Thyroid gland (tissue), 4 donors: ENCODE measurements around the gene ME3. TPM values are rescaled to one million over a fixed set of nuclear protein-coding genes. Genes with fewer than 3 reads are reported as not detected.

Source experiments
- DNase-seq, 2 donors: peaks; one replicate each; pipeline ENCODE4 v3.0.0-alpha.2; 2019
- H3K27ac ChIP-seq, 3 donors: fragments of 200-600 bp; sonication (generic); 1 replicate in 2 of 3; 2 replicates in 1 of 3; pipeline ENCODE4 v1.5.1; 2016 to 2019; ENCODE audit warnings: mild to moderate bottlenecking in 1 of 3, moderate library complexity in 1 of 3
- H3K27me3 ChIP-seq: fragments of 200-600 bp; sonication (generic); one replicate; pipeline ENCODE4 v1.5.1; 2019
- H3K36me3 ChIP-seq, 2 donors: fragments of 200-600 bp; sonication (generic); one replicate each; pipeline ENCODE4 v1.5.1; 2016 to 2019
- H3K4me1 ChIP-seq, 2 donors: fragments of 200-600 bp; sonication (generic); one replicate each; pipeline ENCODE4 v1.5.1; 2017 to 2019
- H3K4me3 ChIP-seq, 3 donors: fragments of 200-600 bp; sonication (generic); replicated peaks in 1 of 3; 1 replicate in 2 of 3; 2 replicates in 1 of 3; pipeline ENCODE4 v1.5.1; 2016; ENCODE audit warnings: mild to moderate bottlenecking in 1 of 3
- H3K9me3 ChIP-seq: fragments of 200-600 bp; sonication (generic); one replicate; pipeline ENCODE4 v1.5.1; 2017
- POLR2A ChIP-seq, 2 donors: fragments of 450-650 bp; IDR thresholded peaks; one replicate each; pipeline ENCODE4 v1.6.1; 2017; ENCODE audit warnings: antibody characterized with exemption in 2 of 2, mild to moderate bottlenecking in 2 of 2, moderate library complexity in 1 of 2
- WGBS, 2 donors: methylation state at CpG; one replicate each; pipeline ENCODE4 v1.1.5; 2017; 5-methylcytosine and 5-hydroxymethylcytosine counted together
- intact Hi-C: fragments of 100-400 bp; cut with DNase I; formaldehyde crosslinking; loops from one replicate; pipeline ENCODE4 v1.15.1; 2023
- total RNA-seq, 4 donors: library from RNA; depleted of rRNA; stranded (reverse); fragments of >200 nt; gene quantifications; one replicate each; pipeline ENCODE4 v1.2.3, GENCODE V29; 2016
- TF ChIP-seq, protein P1 (sequence below), 6 experiments: fragments of 200-600 bp in 3 of 6; fragments of 450-650 bp in 3 of 6; sonication (generic) in 3 of 6; IDR thresholded peaks; one replicate each; pipeline ENCODE4 v1.5.1; 2016 to 2019; ENCODE audit warnings: antibody characterized with exemption in 6 of 6, mild to moderate bottlenecking in 2 of 6, inconsistent platforms in 1 of 6, moderate library complexity in 1 of 6

Gene ME3
- total RNA-seq, 4 donors from 2014 or later = 29.1 to 53.5 (median 37.1) TPM

- H3K36me3 ChIP-seq = no peaks in the 10 kb centered on the region
- H3K27ac ChIP-seq = no peak overlapping the region
- H3K9me3 ChIP-seq = no peaks in the 10 kb centered on the region
- no peak for DNase-seq
- no peaks in the 10 kb centered on the region for H3K27me3 ChIP-seq
- TF ChIP-seq POLR2A (IDR thresholded peaks at IDR 0.05) = no peak
- TF ChIP-seq, protein P1, sequence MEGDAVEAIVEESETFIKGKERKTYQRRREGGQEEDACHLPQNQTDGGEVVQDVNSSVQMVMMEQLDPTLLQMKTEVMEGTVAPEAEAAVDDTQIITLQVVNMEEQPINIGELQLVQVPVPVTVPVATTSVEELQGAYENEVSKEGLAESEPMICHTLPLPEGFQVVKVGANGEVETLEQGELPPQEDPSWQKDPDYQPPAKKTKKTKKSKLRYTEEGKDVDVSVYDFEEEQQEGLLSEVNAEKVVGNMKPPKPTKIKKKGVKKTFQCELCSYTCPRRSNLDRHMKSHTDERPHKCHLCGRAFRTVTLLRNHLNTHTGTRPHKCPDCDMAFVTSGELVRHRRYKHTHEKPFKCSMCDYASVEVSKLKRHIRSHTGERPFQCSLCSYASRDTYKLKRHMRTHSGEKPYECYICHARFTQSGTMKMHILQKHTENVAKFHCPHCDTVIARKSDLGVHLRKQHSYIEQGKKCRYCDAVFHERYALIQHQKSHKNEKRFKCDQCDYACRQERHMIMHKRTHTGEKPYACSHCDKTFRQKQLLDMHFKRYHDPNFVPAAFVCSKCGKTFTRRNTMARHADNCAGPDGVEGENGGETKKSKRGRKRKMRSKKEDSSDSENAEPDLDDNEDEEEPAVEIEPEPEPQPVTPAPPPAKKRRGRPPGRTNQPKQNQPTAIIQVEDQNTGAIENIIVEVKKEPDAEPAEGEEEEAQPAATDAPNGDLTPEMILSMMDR (IDR thresholded peaks at IDR 0.05) = no peak
- 91% methylated on average over 2 of the region's 2 CpGs for WGBS, 2 donors
- H3K4me3 ChIP-seq = no peak overlapping the region
- H3K4me1 ChIP-seq = peaks cover 0 to under 1% of the 10 kb centered on the region in 2 donors
- intact Hi-C loops = no loop called here
Measured at GRCh38 chr11:86510097-86510496, 162.3 kb downstream of the ME3 start.

DNA sequence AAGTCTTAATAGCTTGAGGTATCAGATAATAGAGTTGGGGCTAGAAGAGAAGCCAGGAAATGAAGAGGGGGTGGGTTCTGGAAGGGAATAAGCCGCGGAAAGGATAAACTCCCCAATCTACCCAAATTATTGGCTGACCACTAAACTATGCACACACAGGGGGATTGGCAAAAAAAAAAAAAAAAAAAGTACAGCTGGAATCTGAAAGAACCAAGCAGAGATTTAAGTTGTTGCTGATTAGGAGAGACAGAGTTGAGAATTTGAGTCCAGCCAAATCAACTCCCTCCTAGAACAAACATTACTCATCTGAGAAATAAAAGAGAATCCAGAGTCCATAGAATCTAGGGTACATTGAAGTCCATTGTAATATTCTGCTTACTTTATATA lies 162.8 kb downstream of the ME3 start:
- TF ChIP-seq, protein P1 (IDR thresholded peaks at IDR 0.05) = no peak
- no peak for TF ChIP-seq POLR2A (IDR thresholded peaks at IDR 0.05)
- WGBS, 2 donors = 0 to 29% methylated on average over 2 of the region's 2 CpGs
- no peaks in the 10 kb centered on the region for H3K4me1 ChIP-seq

GRCh38 chr11:86508604-86509587 lies 163.5 kb downstream of the ME3 start:
- no peaks in the 10 kb centered on the region for H3K4me1 ChIP-seq
- H3K27ac ChIP-seq = no peak overlapping the region
- DNase-seq = no peak
- H3K36me3 ChIP-seq = no peaks in the 10 kb centered on the region
- H3K4me3 ChIP-seq = no peak overlapping the region
- no peaks in the 10 kb centered on the region for H3K27me3 ChIP-seq
- WGBS, 2 donors = 63 to 74% methylated on average over 5 to 6 of the region's 6 CpGs
- intact Hi-C loops = no loop called here
- TF ChIP-seq, protein P1 (IDR thresholded peaks at IDR 0.05) = no peak
- no peak for TF ChIP-seq POLR2A (IDR thresholded peaks at IDR 0.05)
- H3K9me3 ChIP-seq = no peaks in the 10 kb centered on the region

More for the DNA sequence above, 162.8 kb downstream of the ME3 start:
- Histone ChIP-seq H3K27me3 (no peaks in the 10 kb centered on the region), H3K36me3 (no peaks in the 10 kb centered on the region), H3K27ac (no peak overlapping the region), H3K4me3 (no peak overlapping the region), H3K9me3 (no peaks in the 10 kb centered on the region)
- intact Hi-C loops = no loop called here
- no peak for DNase-seq

GRCh38 chr11:86507249-86507845 lies 165.1 kb downstream of the ME3 start:
- Histone ChIP-seq H3K4me1 (peaks cover 0 to 5% of the 10 kb centered on the region in 2 donors), H3K9me3 (no peaks in the 10 kb centered on the region), H3K27me3 (no peaks in the 10 kb centered on the region), H3K27ac (no peak overlapping the region), H3K4me3 (no peak overlapping the region), H3K36me3 (no peaks in the 10 kb centered on the region)
- WGBS, 2 donors = 96 to 100% methylated on average over 4 of the region's 4 CpGs
- intact Hi-C loops = no loop called here
- no peak for DNase-seq
- TF ChIP-seq, protein P1 (IDR thresholded peaks at IDR 0.05) = no peak
- TF ChIP-seq POLR2A (IDR thresholded peaks at IDR 0.05) = no peak

DNA sequence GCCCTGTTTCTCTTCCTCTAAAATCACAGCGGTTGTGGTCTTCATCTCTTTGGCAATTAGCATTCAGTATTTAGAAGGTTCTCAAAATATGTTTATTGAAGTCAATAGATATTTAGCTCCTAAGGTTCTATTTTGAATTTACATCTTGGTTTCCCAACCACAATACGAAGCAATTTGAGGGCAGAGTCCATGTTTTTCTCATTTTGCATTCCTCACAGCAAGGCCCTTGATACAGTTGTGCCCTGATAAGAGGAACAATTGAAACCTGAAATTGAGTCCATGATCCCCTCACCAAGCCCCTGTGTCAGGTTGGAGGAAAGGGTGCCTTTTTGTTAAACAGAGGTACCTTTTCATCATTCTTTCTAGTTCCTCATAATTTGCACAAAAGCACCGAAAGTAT lies 166.2 kb downstream of the ME3 start:
- Histone ChIP-seq H3K27ac (no peak overlapping the region), H3K9me3 (no peaks in the 10 kb centered on the region), H3K27me3 (no peaks in the 10 kb centered on the region), H3K4me1 (peaks cover 0 to 5% of the 10 kb centered on the region in 2 donors), H3K4me3 (no peak overlapping the region), H3K36me3 (no peaks in the 10 kb centered on the region)
- WGBS, 2 donors = 95 to 98% methylated on average over 3 of the region's 3 CpGs
- DNase-seq = no peak
- intact Hi-C loops = no loop called here
- TF ChIP-seq, protein P1 (IDR thresholded peaks at IDR 0.05) = no peak
